ENCODE data around the gene RASAL3. TPM values are rescaled to one million over a fixed set of nuclear protein-coding genes. Genes with fewer than 3 reads are reported as not detected.
"Not testable (repeated sequence)": the region's sequence is repeated elsewhere in the genome, so short reads cannot be mapped to it uniquely, and the experiment has no call there.

The RASAL3 gene
- 1 to 10 TPM; 2.3 to 3.7 TPM for total RNA-seq
- long read RNA-seq, donor 1, partial matches to known transcripts: 1 of 1 reads
- long read RNA-seq, donor 1, other reads (novel, unspliced or antisense): 0 of 1 reads
- long read RNA-seq, donor 2, partial matches to known transcripts: 3 of 3 reads
- long read RNA-seq, donor 2, other reads (novel, unspliced or antisense): 0 of 3 reads

GRCh38 chr19:15464394-15465385, at the start of gene RASAL3:
Gene RASAL3 (minus strand): TSS chr19:15464544. CDS start chr19:15464358, 186 bp downstream.
- intact Hi-C loops (cut with DNase I): loop anchor here in 1 of 2 donors (5.0 to 10.0 kb wide), 2 partner anchors 90 to 362 kb away; no protein-coding TSS in a partner anchor

GRCh38 chr19:15511671-15512424, 47.5 kb upstream of the RASAL3 start:
- DNase-seq (ENCODE audit: low spot score): no peak
- intact Hi-C loops (cut with DNase I): no loop called here

More at GRCh38 chr19:15464394-15465385, at the start of gene RASAL3:
- no peak for DNase-seq (ENCODE audit: low spot score)

- intact Hi-C loops (cut with DNase I): no loop called here
- no peak for DNase-seq (ENCODE audit: low spot score)
Measured at GRCh38 chr19:15508035-15508710, 43.8 kb upstream of the RASAL3 start, which contains the start of gene CYP4F22. Gene CYP4F22 (plus strand): TSS chr19:15508525. CDS start chr19:15525337, 16,812 bp downstream.

- intact Hi-C loops (cut with DNase I): no loop called here
- no peak for DNase-seq (ENCODE audit: low spot score)
Measured at GRCh38 chr19:15507068-15508034, 43.0 kb upstream of the RASAL3 start.

- no peak for DNase-seq (ENCODE audit: low spot score)
- intact Hi-C loops (cut with DNase I): no loop called here
Measured at GRCh38 chr19:15506074-15506571, 41.8 kb upstream of the RASAL3 start.

- intact Hi-C loops (cut with DNase I): no loop called here
- no peak for DNase-seq (ENCODE audit: low spot score)
Measured at GRCh38 chr19:15502264-15502663, 37.9 kb upstream of the RASAL3 start.

- no peak for DNase-seq (ENCODE audit: low spot score)
- intact Hi-C loops (cut with DNase I): no loop called here
Measured at GRCh38 chr19:15501596-15501995, 37.3 kb upstream of the RASAL3 start.

GRCh38 chr19:15498910-15499309, 34.6 kb upstream of the RASAL3 start:
- intact Hi-C loops (cut with DNase I): loop anchor here in 1 of 2 donors (1.0 kb wide), 1 partner anchor 35 kb away; no protein-coding TSS in a partner anchor
- no peak for DNase-seq (ENCODE audit: low spot score)

- no peak for DNase-seq (ENCODE audit: low spot score)
- intact Hi-C loops (cut with DNase I): no loop called here
Measured at GRCh38 chr19:15498156-15498858, 34.0 kb upstream of the RASAL3 start.

- intact Hi-C loops (cut with DNase I): no loop called here
- no peak for DNase-seq (ENCODE audit: low spot score)
Measured at GRCh38 chr19:15495151-15495550, 30.8 kb upstream of the RASAL3 start.

- intact Hi-C loops (cut with DNase I): no loop called here
- DNase-seq (ENCODE audit: low spot score): no peak
Measured at GRCh38 chr19:15488489-15489226, 24.3 kb upstream of the RASAL3 start.

GRCh38 chr19:15487038-15487437, 22.7 kb upstream of the RASAL3 start:
- intact Hi-C loops (cut with DNase I): no loop called here
- no peak for DNase-seq (ENCODE audit: low spot score)

- DNase-seq (ENCODE audit: low spot score); intact Hi-C loops (cut with DNase I): not testable (repeated sequence)
Measured at GRCh38 chr19:15485768-15486167, 21.4 kb upstream of the RASAL3 start.

- intact Hi-C loops (cut with DNase I); DNase-seq (ENCODE audit: low spot score): not testable (repeated sequence)
Measured at GRCh38 chr19:15480996-15481395, 16.7 kb upstream of the RASAL3 start.

GRCh38 chr19:15479391-15480345, 15.3 kb upstream of the RASAL3 start, which contains the start of gene PGLYRP2:
Gene PGLYRP2 (minus strand): TSS chr19:15479501. CDS start chr19:15479371, 130 bp downstream.
- no peak for DNase-seq (ENCODE audit: low spot score)
- intact Hi-C loops (cut with DNase I): no loop called here

Measured in posterior vena cava (tissue), 2 donors.